ENCODE results near the gene NBEAL2.

DNA sequence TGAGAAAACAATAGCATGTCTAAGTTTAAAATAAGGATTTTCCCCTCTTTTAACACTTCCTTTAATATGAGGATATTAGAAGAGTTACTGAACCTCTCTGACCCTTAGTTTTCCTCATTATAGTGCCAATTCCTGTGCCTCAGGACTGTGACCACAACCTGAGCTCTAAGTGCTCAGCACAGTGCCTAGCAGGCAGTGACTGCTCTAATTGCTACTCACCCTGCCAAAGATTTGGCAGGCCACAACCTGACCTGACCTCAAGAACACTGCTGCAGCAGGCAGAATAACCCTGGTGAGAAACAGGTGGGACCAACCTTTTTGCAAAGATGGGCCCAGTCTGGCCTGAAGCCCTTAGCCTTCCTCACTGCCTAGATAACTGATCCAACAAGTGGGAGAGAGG, 35.7 kb downstream of the NBEAL2 start:
- TF ChIP-seq, protein P1, sequence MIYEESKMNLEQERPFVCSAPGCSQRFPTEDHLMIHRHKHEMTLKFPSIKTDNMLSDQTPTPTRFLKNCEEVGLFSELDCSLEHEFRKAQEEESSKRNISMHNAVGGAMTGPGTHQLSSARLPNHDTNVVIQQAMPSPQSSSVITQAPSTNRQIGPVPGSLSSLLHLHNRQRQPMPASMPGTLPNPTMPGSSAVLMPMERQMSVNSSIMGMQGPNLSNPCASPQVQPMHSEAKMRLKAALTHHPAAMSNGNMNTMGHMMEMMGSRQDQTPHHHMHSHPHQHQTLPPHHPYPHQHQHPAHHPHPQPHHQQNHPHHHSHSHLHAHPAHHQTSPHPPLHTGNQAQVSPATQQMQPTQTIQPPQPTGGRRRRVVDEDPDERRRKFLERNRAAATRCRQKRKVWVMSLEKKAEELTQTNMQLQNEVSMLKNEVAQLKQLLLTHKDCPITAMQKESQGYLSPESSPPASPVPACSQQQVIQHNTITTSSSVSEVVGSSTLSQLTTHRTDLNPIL (CRISPR knock-in tag; IDR thresholded peaks at IDR 0.05; ENCODE audit: low read depth), result no peak
- TF ChIP-seq, protein P2, sequence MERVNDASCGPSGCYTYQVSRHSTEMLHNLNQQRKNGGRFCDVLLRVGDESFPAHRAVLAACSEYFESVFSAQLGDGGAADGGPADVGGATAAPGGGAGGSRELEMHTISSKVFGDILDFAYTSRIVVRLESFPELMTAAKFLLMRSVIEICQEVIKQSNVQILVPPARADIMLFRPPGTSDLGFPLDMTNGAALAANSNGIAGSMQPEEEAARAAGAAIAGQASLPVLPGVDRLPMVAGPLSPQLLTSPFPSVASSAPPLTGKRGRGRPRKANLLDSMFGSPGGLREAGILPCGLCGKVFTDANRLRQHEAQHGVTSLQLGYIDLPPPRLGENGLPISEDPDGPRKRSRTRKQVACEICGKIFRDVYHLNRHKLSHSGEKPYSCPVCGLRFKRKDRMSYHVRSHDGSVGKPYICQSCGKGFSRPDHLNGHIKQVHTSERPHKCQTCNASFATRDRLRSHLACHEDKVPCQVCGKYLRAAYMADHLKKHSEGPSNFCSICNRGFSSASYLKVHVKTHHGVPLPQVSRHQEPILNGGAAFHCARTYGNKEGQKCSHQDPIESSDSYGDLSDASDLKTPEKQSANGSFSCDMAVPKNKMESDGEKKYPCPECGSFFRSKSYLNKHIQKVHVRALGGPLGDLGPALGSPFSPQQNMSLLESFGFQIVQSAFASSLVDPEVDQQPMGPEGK (CRISPR knock-in tag; IDR thresholded peaks at IDR 0.05; ENCODE audit: borderline replicate concordance), result no peak
- TF ChIP-seq ZFP3 (CRISPR knock-in tag; IDR thresholded peaks at IDR 0.05) (no peak), GLIS3 (CRISPR knock-in tag; IDR thresholded peaks at IDR 0.05) (no peak), ISL1 (CRISPR knock-in tag; IDR thresholded peaks at IDR 0.05) (no peak), ZC3H10 (CRISPR knock-in tag; IDR thresholded peaks at IDR 0.05) (no peak), ZNF565 (CRISPR knock-in tag; conservative IDR thresholded peaks at IDR 0.05; ENCODE audit: low read depth) (no peak), PPARA (CRISPR knock-in tag; IDR thresholded peaks at IDR 0.05; ENCODE audit: borderline replicate concordance) (no peak), ARNTL (CRISPR knock-in tag; IDR thresholded peaks at IDR 0.05; ENCODE audit: borderline replicate concordance, low read depth) (no peak), SNAI2 (CRISPR knock-in tag; IDR thresholded peaks at IDR 0.05) (no peak), OSR1 (CRISPR knock-in tag; IDR thresholded peaks at IDR 0.05) (no peak)
